SK-N-MC (cell line): ENCODE results near the gene ADARB2.

ENCODE experiments used
- DNase-seq: peaks from one replicate; pipeline ENCODE4 v3.0.0-alpha.2; 2011; ENCODE audit warnings: low read depth, low spot score
- H3K27ac ChIP-seq: fragments of 200-600 bp; sonication (generic); 2 replicates; pipeline ENCODE4 v1.5.1; 2016; ENCODE audit warnings: mixed run types
- H3K36me3 ChIP-seq: fragments of 200-600 bp; sonication (generic); 2 replicates; pipeline ENCODE4 v1.6.1; 2017; ENCODE audit warnings: antibody characterized with exemption, low read length, mixed read lengths; ENCODE audit not compliant: insufficient read depth
- H3K4me3 ChIP-seq: fragments of 200-600 bp; sonication (generic); 2 replicates; pipeline ENCODE4 v1.5.1; 2016
- H3K9ac ChIP-seq: fragments of 200-600 bp; sonication (generic); 2 replicates; pipeline ENCODE4 v1.8.0; 2017; ENCODE audit warnings: mixed run types, mixed read lengths; ENCODE audit not compliant: insufficient read length
- H3K9me3 ChIP-seq: fragments of 200-600 bp; sonication (generic); 2 replicates; pipeline ENCODE4 v1.6.1; 2017; ENCODE audit warnings: low read depth, mild to moderate bottlenecking, antibody characterized with exemption, low read length, moderate library complexity, mixed read lengths
- EZH2 ChIP-seq: fragments of 200-600 bp; sonication (generic); IDR thresholded peaks from one replicate; pipeline ENCODE4 v1.6.1; 2017; ENCODE audit warnings: antibody characterized with exemption
- FOXP2 ChIP-seq: optimal IDR thresholded peaks from 2 replicates; pipeline ENCODE3; 2011; ENCODE audit warnings: mild to moderate bottlenecking, moderate library complexity; ENCODE audit not compliant: insufficient read depth; ENCODE audit errors: extremely low read length, control extremely low read depth
- POLR2AphosphoS5 ChIP-seq: IDR thresholded peaks from 2 replicates; pipeline ENCODE4 v1.6.1; 2012; ENCODE audit warnings: mild to moderate bottlenecking, low read depth, low read length, borderline replicate concordance

ADARB2 gene

GRCh38 chr10:1673568-1674345 is 63.6 kb downstream of the ADARB2 start:
- no peaks in the 10 kb centered on the region for H3K9me3 ChIP-seq
- DNase-seq: no peak
- TF ChIP-seq POLR2AphosphoS5: no peak
- no peak for TF ChIP-seq EZH2
- no peak for TF ChIP-seq FOXP2
- no peak overlapping the region for H3K27ac ChIP-seq
- H3K9ac ChIP-seq: no peak overlapping the region
- H3K36me3 ChIP-seq: no peaks in the 10 kb centered on the region
- no peak overlapping the region for H3K4me3 ChIP-seq

GRCh38 chr10:1672001-1672781 is 65.1 kb downstream of the ADARB2 start:
- no peak overlapping the region for H3K27ac ChIP-seq
- H3K36me3 ChIP-seq: no peaks in the 10 kb centered on the region
- DNase-seq: no peak
- H3K9ac ChIP-seq: no peak overlapping the region
- no peak overlapping the region for H3K4me3 ChIP-seq
- TF ChIP-seq EZH2: no peak
- no peak for TF ChIP-seq POLR2AphosphoS5
- no peak for TF ChIP-seq FOXP2
- no peaks in the 10 kb centered on the region for H3K9me3 ChIP-seq

GRCh38 chr10:1671366-1672000 is 65.8 kb downstream of the ADARB2 start:
- TF ChIP-seq EZH2 (no peak), FOXP2 (no peak), POLR2AphosphoS5 (no peak)
- H3K9ac ChIP-seq: no peak overlapping the region
- no peak overlapping the region for H3K27ac ChIP-seq
- no peak for DNase-seq
- no peak overlapping the region for H3K4me3 ChIP-seq
- H3K36me3 ChIP-seq: no peaks in the 10 kb centered on the region
- no peaks in the 10 kb centered on the region for H3K9me3 ChIP-seq

GRCh38 chr10:1670541-1671365 is 66.6 kb downstream of the ADARB2 start:
- no peaks in the 10 kb centered on the region for H3K9me3 ChIP-seq
- no peak overlapping the region for H3K9ac ChIP-seq
- no peak for TF ChIP-seq EZH2
- no peak for TF ChIP-seq FOXP2
- no peak for TF ChIP-seq POLR2AphosphoS5
- no peak overlapping the region for H3K27ac ChIP-seq
- H3K36me3 ChIP-seq: no peaks in the 10 kb centered on the region
- no peak for DNase-seq
- no peak overlapping the region for H3K4me3 ChIP-seq

DNA sequence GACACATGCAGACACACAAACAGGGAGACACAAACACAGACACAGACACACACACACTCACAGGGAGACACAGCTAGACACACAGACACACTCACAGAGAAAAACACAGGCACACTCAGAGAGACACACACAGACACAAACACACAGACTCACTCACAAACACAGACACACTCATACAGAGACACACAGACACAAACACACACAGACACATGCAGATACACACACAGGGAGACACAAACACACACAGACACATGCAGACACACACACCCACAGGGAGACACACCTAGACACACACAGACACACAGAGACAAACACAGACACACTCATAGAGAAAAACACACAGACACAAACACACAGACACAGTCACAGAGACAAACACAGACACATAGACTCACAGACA is 67.9 kb downstream of the ADARB2 start:
- DNase-seq: no peak
- Histone ChIP-seq H3K9ac (no peak overlapping the region), H3K4me3 (no peak overlapping the region), H3K27ac (no peak overlapping the region), H3K36me3 (no peaks in the 10 kb centered on the region), H3K9me3 (no peaks in the 10 kb centered on the region)
- TF ChIP-seq EZH2 (no peak), POLR2AphosphoS5 (no peak), FOXP2 (no peak)

DNA sequence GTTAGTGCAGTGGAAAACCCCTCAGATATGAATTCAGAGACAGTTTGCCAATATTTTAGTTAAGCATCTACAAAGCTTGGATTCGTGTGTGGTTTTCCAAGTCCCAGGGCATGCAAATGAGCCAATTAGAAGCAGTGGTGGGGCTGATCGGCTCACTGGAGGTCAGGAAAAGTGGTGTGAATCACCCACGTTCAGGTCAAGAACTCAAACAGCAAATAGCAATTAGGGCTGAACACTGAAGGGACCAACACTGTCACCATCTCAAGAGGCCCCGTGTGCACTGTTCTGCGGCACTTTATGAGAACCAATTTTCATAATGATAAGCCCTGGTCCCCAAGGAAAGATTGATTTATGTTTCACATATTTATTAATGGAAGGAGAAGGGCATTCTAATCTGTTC is 68.9 kb downstream of the ADARB2 start:
- Histone ChIP-seq H3K4me3 (no peak overlapping the region), H3K9ac (no peak overlapping the region), H3K36me3 (no peaks in the 10 kb centered on the region), H3K9me3 (no peaks in the 10 kb centered on the region), H3K27ac (no peak overlapping the region)
- no peak for DNase-seq
- TF ChIP-seq POLR2AphosphoS5: no peak

DNA sequence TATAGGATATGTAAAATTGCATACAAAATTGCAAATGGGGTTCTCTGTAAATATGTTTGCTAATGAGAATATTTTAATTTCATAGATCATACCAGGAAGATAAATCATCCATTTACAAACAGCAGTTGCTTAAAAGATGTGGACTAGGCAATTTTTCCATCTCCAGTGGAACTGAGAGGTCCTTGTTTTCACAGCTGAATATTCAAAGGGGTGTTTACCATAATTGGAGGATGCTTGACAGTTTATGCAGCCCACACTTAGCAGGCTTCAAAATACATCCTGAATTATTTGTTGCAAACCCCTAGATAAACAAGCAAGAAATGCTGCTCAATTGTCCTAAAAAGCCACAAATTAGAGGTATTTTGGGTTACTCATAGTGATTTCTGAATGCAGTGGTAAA is 69.9 kb downstream of the ADARB2 start:
- H3K4me3 ChIP-seq: no peak overlapping the region
- no peak for DNase-seq
- TF ChIP-seq EZH2 (no peak), POLR2AphosphoS5 (no peak), FOXP2 (no peak)
- no peak overlapping the region for H3K9ac ChIP-seq
- no peaks in the 10 kb centered on the region for H3K36me3 ChIP-seq
- no peaks in the 10 kb centered on the region for H3K9me3 ChIP-seq
- no peak overlapping the region for H3K27ac ChIP-seq

DNA sequence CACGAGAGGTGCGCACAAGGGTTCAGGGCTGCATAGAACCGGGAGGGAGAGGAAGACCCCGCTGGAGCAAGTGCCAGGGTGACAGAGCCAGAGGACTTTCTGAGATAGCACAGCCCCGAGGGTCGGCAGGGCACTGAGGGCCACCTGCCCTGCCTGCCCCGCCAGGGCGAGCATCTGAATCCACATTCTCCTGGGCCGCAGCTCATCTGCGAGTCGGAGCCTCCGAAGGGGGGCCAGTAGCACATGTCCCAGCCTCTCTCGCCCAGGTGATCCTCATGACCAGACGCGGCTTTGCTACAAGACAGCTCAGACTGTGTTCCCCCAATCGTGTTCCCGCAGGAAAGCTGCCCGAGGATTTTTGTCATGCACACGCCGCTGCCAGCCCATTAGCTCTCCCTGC is 71.2 kb downstream of the ADARB2 start:
- no peaks in the 10 kb centered on the region for H3K36me3 ChIP-seq
- H3K9ac ChIP-seq: no peak overlapping the region
- TF ChIP-seq FOXP2 (no peak), EZH2 (no peak), POLR2AphosphoS5 (no peak)
- DNase-seq: no peak
- H3K9me3 ChIP-seq: no peaks in the 10 kb centered on the region
- no peak overlapping the region for H3K27ac ChIP-seq
- H3K4me3 ChIP-seq: no peak overlapping the region
